HCT116 (cell line): Measurements from ENCODE around the gene SMIM8. TPM values are rescaled to one million over a fixed set of nuclear protein-coding genes. Genes with fewer than 3 reads are reported as not detected.
A peak's percentile ranks its signal among the peaks of the same experiment; 100 is the strongest.

Experiments used
- ATAC-seq: fragments of 200-7000 bp; cut with Tn5 transposase; 2 replicates; pipeline ENCODE4 v1.9.1; 2020; ENCODE audit warnings: mild to moderate bottlenecking, moderate library complexity
- BruUV-seq: library from RNA; stranded (reverse); fragments of 400-500 nt; replicated peaks from 2 replicates; lab custom pipeline; 2021; lab: Mats Ljungman, UMichigan
- CTCF ChIA-PET: fragments of 300-600 bp; sonication (Branson Sonifier 250); formaldehyde crosslinking; loops from one replicate; lab custom pipeline; 2021; ENCODE audit warnings: antibody characterized with exemption; lab: Charles Lee
- POLR2A ChIA-PET: fragments of 300-600, 350-600 bp; sonication (Branson Sonifier 250); formaldehyde crosslinking; loops from one replicate; lab custom pipeline; 2021; ENCODE audit warnings: antibody characterized with exemption; lab: Charles Lee
- RAD21 ChIA-PET, 2 experiments: fragments of 300-600 bp; sonication (Branson Sonifier 250); formaldehyde crosslinking; loops; one replicate each; lab custom pipeline; 2023; ENCODE audit warnings: low total read pairs in 2 of 2; ENCODE audit not compliant: uncharacterized antibody in 2 of 2, unreplicated experiment in 2 of 2, low non-redundant PET in 1 of 2; lab: Charles Lee
- DNase-seq: peaks from one replicate; pipeline ENCODE4 v3.0.0-alpha.2; 2010; ENCODE audit warnings: low read depth, low spot score
- H2AFZ ChIP-seq: fragments of 200-600 bp; shearing (Covaris generic), sonication (generic); 2 replicates; pipeline ENCODE4 v1.6.1; 2017; ENCODE audit warnings: low read depth, mixed run types, mixed read lengths, antibody characterized with exemption, low read length; ENCODE audit not compliant: poor library complexity, severe bottlenecking
- H3K27ac ChIP-seq: 2 replicates; pipeline ENCODE4 v1.5.1; 2012; ENCODE audit warnings: low read depth, low read length
- H3K27me3 ChIP-seq: fragments of 200-600 bp; sonication (generic); 2 replicates; pipeline ENCODE4 v1.6.1; 2016; ENCODE audit warnings: mixed run types, low read length, mixed read lengths; ENCODE audit not compliant: insufficient read depth
- H3K36me3 ChIP-seq, 2 experiments: fragments of 200-500 bp in 1 of 2; fragments of 200-600 bp in 1 of 2; sonication (Bioruptor generic) in 1 of 2; sonication (generic) in 1 of 2; 2 replicates each; pipeline versions ENCODE4 v1.5.1 to v1.6.1; 2014 to 2016; ENCODE audit warnings: low read length in 2 of 2, inconsistent platforms in 1 of 2, mixed read lengths in 1 of 2, mixed run types in 1 of 2; ENCODE audit not compliant: insufficient read depth in 2 of 2, control insufficient read depth in 1 of 2
- H3K4me1 ChIP-seq, 2 experiments: fragments of 200-600 bp in 1 of 2; sonication (generic) in 1 of 2; 2 replicates each; pipeline versions ENCODE4 v1.5.1 to v1.6.1; 2012 to 2017; ENCODE audit warnings: low read length in 2 of 2, inconsistent platforms in 1 of 2, mild to moderate bottlenecking in 1 of 2, mixed read lengths in 1 of 2, mixed run types in 1 of 2, moderate library complexity in 1 of 2; ENCODE audit not compliant: insufficient read depth in 2 of 2, control insufficient read depth in 1 of 2
- H3K4me2 ChIP-seq: fragments of 200-600 bp; sonication (generic); 2 replicates; pipeline ENCODE4 v1.6.1; 2017; ENCODE audit warnings: mixed run types, low read length, mixed read lengths
- H3K4me3 ChIP-seq, 2 experiments: fragments of 200-600 bp in 1 of 2; sonication (generic) in 1 of 2; replicated peaks in 1 of 2; 2 replicates each; pipeline ENCODE4 v1.5.1; 2011 to 2016; ENCODE audit warnings: low read length in 2 of 2, control low read depth in 1 of 2, low read depth in 1 of 2, mild to moderate bottlenecking in 1 of 2, mixed read lengths in 1 of 2, mixed run types in 1 of 2
- H3K79me2 ChIP-seq: fragments of 200-600 bp; sonication (generic); 2 replicates; pipeline ENCODE4 v1.6.1; 2017; ENCODE audit warnings: mild to moderate bottlenecking, mixed run types, low read length, moderate library complexity, mixed read lengths; ENCODE audit not compliant: insufficient read depth
- H3K9ac ChIP-seq: fragments of 200-600 bp; sonication (generic); 2 replicates; pipeline ENCODE4 v1.6.1; 2016; ENCODE audit warnings: low read length, mixed read lengths
- H3K9me2 ChIP-seq: fragments of 200-600 bp; sonication (generic), shearing (Covaris generic); 2 replicates; pipeline ENCODE4 v1.6.1; 2017; ENCODE audit warnings: mixed run types, mild to moderate bottlenecking, moderate library complexity; ENCODE audit not compliant: insufficient read depth
- H3K9me3 ChIP-seq, 2 experiments: fragments of 200-500 bp in 1 of 2; fragments of 200-600 bp in 1 of 2; sonication (Bioruptor generic) in 1 of 2; sonication (generic) in 1 of 2; 2 replicates each; pipeline ENCODE4 v1.6.1; 2014 to 2017; ENCODE audit warnings: low read length in 2 of 2, mixed read lengths in 2 of 2, inconsistent platforms in 1 of 2, low read depth in 1 of 2, mild to moderate bottlenecking in 1 of 2, mixed run types in 1 of 2, moderate library complexity in 1 of 2; ENCODE audit not compliant: control insufficient read depth in 1 of 2, insufficient read depth in 1 of 2
- H4K20me1 ChIP-seq: fragments of 200-600 bp; sonication (generic), shearing (Covaris generic); 2 replicates; pipeline ENCODE4 v1.6.1; 2017; ENCODE audit warnings: mixed run types, mild to moderate bottlenecking, moderate library complexity; ENCODE audit not compliant: insufficient read depth
- CBX3 ChIP-seq: IDR thresholded peaks from 2 replicates; pipeline ENCODE4 v1.6.1; 2012; ENCODE audit warnings: low read depth
- CTCF ChIP-seq, 3 experiments: fragments of 200-600 bp in 1 of 3; sonication (generic) in 1 of 3; IDR thresholded peaks in 2 of 3; conservative IDR thresholded peaks in 1 of 3; 2 replicates each; pipeline ENCODE4 v1.5.1; 2012 to 2017; ENCODE audit warnings: low read depth in 2 of 3, low read length in 2 of 3, antibody characterized with exemption in 1 of 3, borderline replicate concordance in 1 of 3, control low read depth in 1 of 3, mild to moderate bottlenecking in 1 of 3, mixed read lengths in 1 of 3, mixed run types in 1 of 3, moderate library complexity in 1 of 3; ENCODE audit not compliant: insufficient read depth in 1 of 3
- ELF1 ChIP-seq: IDR thresholded peaks from 2 replicates; pipeline ENCODE4 v1.6.1; 2012; ENCODE audit warnings: low read depth, borderline replicate concordance
- JUND ChIP-seq: IDR thresholded peaks from 2 replicates; pipeline ENCODE4 v1.6.1; 2012
- POLR2AphosphoS5 ChIP-seq: IDR thresholded peaks from 2 replicates; pipeline ENCODE4 v1.6.1; 2011; ENCODE audit warnings: mild to moderate bottlenecking, low read depth, low read length, moderate library complexity
- REST ChIP-seq: IDR thresholded peaks from 2 replicates; pipeline ENCODE4 v1.6.1; 2012; ENCODE audit warnings: low read depth
- SIN3A ChIP-seq: IDR thresholded peaks from 2 replicates; pipeline ENCODE4 v1.6.1; 2012; ENCODE audit warnings: low read depth
- SP1 ChIP-seq: IDR thresholded peaks from 2 replicates; pipeline ENCODE4 v1.6.1; 2012; ENCODE audit warnings: low read depth
- SRF ChIP-seq: IDR thresholded peaks from 2 replicates; pipeline ENCODE4 v1.6.1; 2012; ENCODE audit warnings: low read depth
- TCF7L2 ChIP-seq: IDR thresholded peaks from 2 replicates; pipeline ENCODE4 v1.7.0; 2011; ENCODE audit warnings: borderline replicate concordance, inconsistent platforms; ENCODE audit not compliant: insufficient read depth, insufficient read length; ENCODE audit errors: extremely low read depth
- YY1 ChIP-seq: IDR thresholded peaks from 2 replicates; pipeline ENCODE4 v1.6.1; 2011; ENCODE audit warnings: low read length, low read depth, moderate library complexity, mild to moderate bottlenecking; ENCODE audit not compliant: insufficient replicate concordance; ENCODE audit errors: extremely low read depth
- ZBTB33 ChIP-seq: IDR thresholded peaks from 2 replicates; pipeline ENCODE4 v1.6.1; 2011; ENCODE audit warnings: mild to moderate bottlenecking, low read length, moderate library complexity; ENCODE audit not compliant: insufficient replicate concordance; ENCODE audit errors: extremely low read depth
- ZNF274 ChIP-seq: fragments of 200-500 bp; sonication (Bioruptor generic); IDR thresholded peaks from 2 replicates; pipeline ENCODE4 v1.6.1; 2014; ENCODE audit warnings: mild to moderate bottlenecking, low read depth, low read length, inconsistent platforms
- intact Hi-C: fragments of 100-400 bp; cut with micrococcal nuclease; formaldehyde crosslinking; loops from 2 replicates; pipeline ENCODE4 v1.10.0; 2022
- total RNA-seq: library from RNA; stranded (reverse); gene quantifications from one replicate; pipeline ENCODE4 v1.2.1, GENCODE V29; 2021; ENCODE audit not compliant: unreplicated experiment
- TF ChIP-seq, protein P1 (sequence below): IDR thresholded peaks from 2 replicates; pipeline ENCODE4 v1.6.1; 2012

The SMIM8 gene
- total RNA-seq, 1 experiment from 2014 or later = 8.0 TPM

- DNase-seq = no peak
- Histone ChIP-seq H3K27me3 (no peaks in the 10 kb centered on the region), H3K27ac (no peak overlapping the region), H3K9ac (no peak overlapping the region), H3K4me1 (no peaks in the 10 kb centered on the region), H4K20me1 (no peaks in the 10 kb centered on the region), H3K9me2 (no peaks in the 10 kb centered on the region), H3K79me2 (no peaks in the 10 kb centered on the region), H3K9me3 (no peaks in the 10 kb centered on the region), H3K4me2 (no peak overlapping the region), H3K36me3 (no peaks in the 10 kb centered on the region), H3K4me3 (no peak overlapping the region), H2AFZ (no peak overlapping the region)
- peak; percentile 22; the same call in 1 of the 2 replicates for ATAC-seq
- no peak for TF ChIP-seq POLR2AphosphoS5
- TF ChIP-seq JUND = no peak
- no peak for TF ChIP-seq ZNF274
- no peak for TF ChIP-seq CTCF (IDR thresholded peaks at IDR 0.05 in 2 of 3, conservative IDR thresholded peaks at IDR 0.05 in 1 of 3; ENCODE audit: borderline replicate concordance in 1 of 3, insufficient read depth in 1 of 3, low read depth in 2 of 3, low read length in 2 of 3)
- no peak for TF ChIP-seq ELF1
- no peak for TF ChIP-seq YY1
- TF ChIP-seq REST = no peak
- TF ChIP-seq ZBTB33 = no peak
- TF ChIP-seq TCF7L2 = no peak
- TF ChIP-seq CBX3 = no peak
- no peak for TF ChIP-seq SRF
- no peak for TF ChIP-seq SIN3A
- TF ChIP-seq, protein P1, sequence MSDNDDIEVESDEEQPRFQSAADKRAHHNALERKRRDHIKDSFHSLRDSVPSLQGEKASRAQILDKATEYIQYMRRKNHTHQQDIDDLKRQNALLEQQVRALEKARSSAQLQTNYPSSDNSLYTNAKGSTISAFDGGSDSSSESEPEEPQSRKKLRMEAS = no peak
- TF ChIP-seq SP1 = no peak
- POLR2A ChIA-PET = no interaction called here
- BruUV-seq = no TSS peak
- CTCF ChIA-PET = no interaction called here
- intact Hi-C loops = no loop called here
- RAD21 ChIA-PET = no interaction called here
These were observed 47.6 kb upstream of the SMIM8 start for GRCh38 chr6:87274660-87275274.
